Ishikawa (cell line): Measurements from ENCODE around the gene PLA2G4E.

Experiments used
- EP300 ChIP-seq: IDR thresholded peaks from 2 replicates; pipeline ENCODE4 v1.6.1; 2012; ENCODE audit warnings: borderline replicate concordance
- FOXM1 ChIP-seq: IDR thresholded peaks from 2 replicates; pipeline ENCODE4 v1.6.1; 2012; ENCODE audit warnings: low read depth, borderline replicate concordance
- NFIC ChIP-seq: IDR thresholded peaks from 2 replicates; pipeline ENCODE4 v1.6.1; 2012
- USF1 ChIP-seq: IDR thresholded peaks from 2 replicates; pipeline ENCODE4 v1.6.1; 2012

GRCh38 chr15:41970456-41970855 lies 50.4 kb downstream of the PLA2G4E start:
- TF ChIP-seq NFIC (no peak), USF1 (no peak), FOXM1 (no peak), EP300 (no peak)
